ENCODE results near the gene HOXB5. TPM values are rescaled to one million over a fixed set of nuclear protein-coding genes. Genes with fewer than 3 reads are reported as not detected.

HOXB5 gene
- total RNA-seq, 1 experiment from 2014 or later, result not detected

DNA sequence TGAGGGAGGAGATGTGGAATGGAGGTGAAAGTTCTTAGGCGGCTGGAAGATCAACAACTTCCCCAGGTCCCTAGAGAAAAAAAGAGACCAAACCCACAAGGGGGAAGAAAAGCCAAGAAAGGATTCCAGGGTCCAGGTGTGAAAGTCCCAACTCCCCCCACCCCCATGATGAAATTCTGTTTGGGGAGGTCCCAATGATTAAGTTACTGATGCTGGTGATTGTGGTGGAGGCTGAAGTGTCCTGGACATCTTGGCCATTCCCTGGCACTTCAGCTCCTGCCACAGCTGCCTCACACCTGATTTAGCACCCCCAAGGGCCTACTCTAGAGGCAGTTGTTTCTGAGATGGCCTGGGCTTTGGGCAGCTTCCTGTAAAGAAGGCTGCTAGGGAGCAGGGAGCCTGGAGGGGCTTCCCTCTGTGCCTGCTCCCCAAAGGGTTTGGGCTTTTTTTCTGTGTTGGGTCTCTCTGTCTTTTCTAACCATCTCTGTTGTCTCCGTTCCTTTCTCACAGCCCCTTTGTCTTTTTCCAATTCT is 28.5 kb downstream of the HOXB5 start:
- Histone ChIP-seq H3K4me1 (peaks cover 12% of the 10 kb centered on the region; the same call in 1 of the 2 replicates), H3K36me3 (ENCODE audit: control insufficient read depth, insufficient read depth, low read length) (no peaks in the 10 kb centered on the region), H3K9me3 (no peaks in the 10 kb centered on the region), H3K27me3 (replicated peaks; ENCODE audit: control insufficient read depth, insufficient read depth, low read length) (no peaks in the 10 kb centered on the region), H3K4me3 (ENCODE audit: low read depth, low read length) (no peak overlapping the region)
- Mint-ChIP-seq H3K36me3 (ENCODE audit: insufficient read depth, unreplicated experiment) (no peaks in the 10 kb centered on the region), H3K27ac (ENCODE audit: unreplicated experiment) (no peak overlapping the region), H3K4me1 (ENCODE audit: low read depth, unreplicated experiment) (no peaks in the 10 kb centered on the region), H3K27me3 (ENCODE audit: insufficient read depth, unreplicated experiment) (no peaks in the 10 kb centered on the region), H3K9me3 (ENCODE audit: unreplicated experiment) (no peaks in the 10 kb centered on the region), H3K4me3 (ENCODE audit: unreplicated experiment) (no peak overlapping the region)
- TF ChIP-seq, protein P1, sequence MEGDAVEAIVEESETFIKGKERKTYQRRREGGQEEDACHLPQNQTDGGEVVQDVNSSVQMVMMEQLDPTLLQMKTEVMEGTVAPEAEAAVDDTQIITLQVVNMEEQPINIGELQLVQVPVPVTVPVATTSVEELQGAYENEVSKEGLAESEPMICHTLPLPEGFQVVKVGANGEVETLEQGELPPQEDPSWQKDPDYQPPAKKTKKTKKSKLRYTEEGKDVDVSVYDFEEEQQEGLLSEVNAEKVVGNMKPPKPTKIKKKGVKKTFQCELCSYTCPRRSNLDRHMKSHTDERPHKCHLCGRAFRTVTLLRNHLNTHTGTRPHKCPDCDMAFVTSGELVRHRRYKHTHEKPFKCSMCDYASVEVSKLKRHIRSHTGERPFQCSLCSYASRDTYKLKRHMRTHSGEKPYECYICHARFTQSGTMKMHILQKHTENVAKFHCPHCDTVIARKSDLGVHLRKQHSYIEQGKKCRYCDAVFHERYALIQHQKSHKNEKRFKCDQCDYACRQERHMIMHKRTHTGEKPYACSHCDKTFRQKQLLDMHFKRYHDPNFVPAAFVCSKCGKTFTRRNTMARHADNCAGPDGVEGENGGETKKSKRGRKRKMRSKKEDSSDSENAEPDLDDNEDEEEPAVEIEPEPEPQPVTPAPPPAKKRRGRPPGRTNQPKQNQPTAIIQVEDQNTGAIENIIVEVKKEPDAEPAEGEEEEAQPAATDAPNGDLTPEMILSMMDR (IDR thresholded peaks at IDR 0.05; ENCODE audit: insufficient read depth in 1 of 2, low read depth in 1 of 2, low read length in 1 of 2, severe bottlenecking in 1 of 2, unreplicated experiment in 1 of 2), result no peak
- CTCF ChIA-PET, result interaction anchor here (1.0 kb wide), 2 partner anchors 9 to 61 kb away, joined by 3 to 5 read pairs; no protein-coding TSS in a partner anchor
- BruUV-seq (replicated peaks), result no TSS peak
- intact Hi-C loops (cut with micrococcal nuclease; ENCODE audit: unreplicated experiment), result no loop called here
- DNase-seq, result no peak
- POLR2A ChIA-PET, result no interaction called here

DNA sequence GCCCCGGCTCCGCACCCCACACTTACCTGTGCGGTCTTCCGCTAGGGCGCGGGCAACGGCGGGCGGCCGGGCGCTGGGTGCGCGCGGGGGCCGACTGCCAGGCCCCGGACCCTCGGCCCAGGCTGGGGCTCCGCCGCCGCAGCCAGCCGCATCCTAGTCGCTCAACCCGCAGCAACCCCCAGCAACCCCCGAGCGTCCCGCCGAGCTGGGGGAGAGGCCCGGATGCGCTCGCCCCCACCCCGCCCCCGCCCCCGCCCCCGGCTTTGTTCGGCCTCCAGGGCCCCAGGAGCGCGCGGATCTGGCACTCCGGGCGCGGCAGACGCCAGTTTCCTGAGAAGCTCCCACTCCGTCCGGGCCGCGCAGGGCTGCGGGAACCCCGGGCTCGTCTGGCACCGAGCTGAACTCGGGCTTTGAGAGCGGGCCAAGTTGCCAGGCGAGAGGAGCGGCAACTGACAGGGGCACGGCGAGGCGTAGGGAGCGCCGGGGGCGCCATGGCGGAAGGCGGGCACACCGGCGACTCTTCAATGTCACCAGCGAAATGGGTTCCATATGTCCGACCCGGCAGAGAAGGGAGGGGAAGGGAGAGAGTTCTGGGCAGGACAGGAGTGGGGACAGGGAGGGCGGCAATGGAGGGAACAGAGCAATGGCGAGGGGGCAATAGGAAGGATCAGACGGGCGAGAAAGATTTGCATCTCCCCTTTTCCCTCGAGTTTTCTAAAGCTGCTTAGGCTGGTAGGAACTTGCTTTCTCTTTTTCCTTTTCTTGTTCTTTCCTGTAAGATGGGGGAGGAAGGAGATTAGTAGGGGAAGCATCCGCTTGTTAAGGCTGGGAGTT is 29.2 kb downstream of the HOXB5 start:
- TF ChIP-seq, protein P1 (IDR thresholded peaks at IDR 0.05; ENCODE audit: insufficient read depth in 1 of 2, low read depth in 1 of 2, low read length in 1 of 2, severe bottlenecking in 1 of 2, unreplicated experiment in 1 of 2), result no peak
- Histone ChIP-seq H3K27me3 (replicated peaks; ENCODE audit: control insufficient read depth, insufficient read depth, low read length) (no peaks in the 10 kb centered on the region), H3K36me3 (ENCODE audit: control insufficient read depth, insufficient read depth, low read length) (no peaks in the 10 kb centered on the region), H3K4me3 (ENCODE audit: low read depth, low read length) (no peak overlapping the region), H3K4me1 (peaks cover 8% of the 10 kb centered on the region; the same call in 1 of the 2 replicates), H3K9me3 (no peaks in the 10 kb centered on the region)
- Mint-ChIP-seq H3K27me3 (ENCODE audit: insufficient read depth, unreplicated experiment) (no peaks in the 10 kb centered on the region), H3K4me1 (ENCODE audit: low read depth, unreplicated experiment) (no peaks in the 10 kb centered on the region), H3K4me3 (ENCODE audit: unreplicated experiment) (no peak overlapping the region), H3K36me3 (ENCODE audit: insufficient read depth, unreplicated experiment) (no peaks in the 10 kb centered on the region), H3K9me3 (ENCODE audit: unreplicated experiment) (no peaks in the 10 kb centered on the region), H3K27ac (ENCODE audit: unreplicated experiment) (no peak overlapping the region)
- BruUV-seq (replicated peaks), result no TSS peak
- DNase-seq, result no peak
- intact Hi-C loops (cut with micrococcal nuclease; ENCODE audit: unreplicated experiment), result no loop called here
- CTCF ChIA-PET, result interaction anchor here (1.0 kb wide), 2 partner anchors 9 to 61 kb away, joined by 3 to 5 read pairs; no protein-coding TSS in a partner anchor
- POLR2A ChIA-PET, result no interaction called here

DNA sequence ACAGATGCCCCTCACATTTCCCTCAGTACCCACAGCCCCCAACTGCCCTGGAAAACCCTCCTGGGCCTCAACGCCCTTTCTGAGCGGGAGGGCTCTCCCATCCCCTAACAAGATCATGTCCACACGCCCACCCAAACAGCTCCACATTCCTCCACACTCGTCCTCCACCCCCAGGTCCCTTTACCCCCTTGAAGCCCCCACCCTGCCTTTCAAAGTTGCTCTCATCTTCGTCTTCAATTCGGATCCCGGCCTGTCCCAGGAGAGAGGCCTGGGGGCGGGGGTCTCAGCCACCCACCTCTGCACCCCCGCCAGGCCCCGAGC is 29.8 kb downstream of the HOXB5 start:
- no peak for DNase-seq
- Mint-ChIP-seq H3K27me3 (ENCODE audit: insufficient read depth, unreplicated experiment) (no peaks in the 10 kb centered on the region), H3K9me3 (ENCODE audit: unreplicated experiment) (no peaks in the 10 kb centered on the region), H3K36me3 (ENCODE audit: insufficient read depth, unreplicated experiment) (no peaks in the 10 kb centered on the region), H3K27ac (ENCODE audit: unreplicated experiment) (no peak overlapping the region), H3K4me3 (ENCODE audit: unreplicated experiment) (no peak overlapping the region), H3K4me1 (ENCODE audit: low read depth, unreplicated experiment) (no peaks in the 10 kb centered on the region)
- peaks cover 8% of the 10 kb centered on the region; the same call in 1 of the 2 replicates for H3K4me1 ChIP-seq
- POLR2A ChIA-PET, result no interaction called here
- BruUV-seq (replicated peaks), result no TSS peak
- H3K4me3 ChIP-seq (ENCODE audit: low read depth, low read length), result no peak overlapping the region
- CTCF ChIA-PET, result interaction anchor here (1.0 kb wide), 1 partner anchor 60 kb away, joined by 3 read pairs; no protein-coding TSS in a partner anchor
- TF ChIP-seq, protein P1 (IDR thresholded peaks at IDR 0.05; ENCODE audit: insufficient read depth in 1 of 2, low read depth in 1 of 2, low read length in 1 of 2, severe bottlenecking in 1 of 2, unreplicated experiment in 1 of 2), result no peak
- intact Hi-C loops (cut with micrococcal nuclease; ENCODE audit: unreplicated experiment), result no loop called here
- no peaks in the 10 kb centered on the region for H3K36me3 ChIP-seq (ENCODE audit: control insufficient read depth, insufficient read depth, low read length)
- no peaks in the 10 kb centered on the region for H3K9me3 ChIP-seq
- H3K27me3 ChIP-seq (replicated peaks; ENCODE audit: control insufficient read depth, insufficient read depth, low read length), result no peaks in the 10 kb centered on the region

Measured in Caco-2 (cell line).